HEK293T (cell line): ENCODE results near the gene S100A16.

ENCODE experiments used
- CTCF ChIA-PET: fragments of 350-600 bp; formaldehyde crosslinking; extraction: SDS; loops from one replicate; lab custom pipeline; 2021; ENCODE audit warnings: antibody characterized with exemption, inconsistent platforms; lab: Yijun Ruan, JAX
- POLR2A ChIA-PET: fragments of 350-600 bp; formaldehyde crosslinking; extraction: SDS; loops from one replicate; lab custom pipeline; 2020; ENCODE audit warnings: antibody characterized with exemption, inconsistent platforms; lab: Yijun Ruan, JAX
- DNase-seq: peaks from one replicate; pipeline ENCODE4 v3.0.0; 2012; ENCODE audit warnings: mixed read lengths; ENCODE audit errors: extremely low spot score
- ARNT ChIP-seq: fragments of 450-650 bp; IDR thresholded peaks from 2 replicates; pipeline ENCODE4 v1.6.1; 2017; ENCODE audit warnings: mild to moderate bottlenecking
- BHLHE40 ChIP-seq: fragments of 450-650 bp; IDR thresholded peaks from 2 replicates; pipeline ENCODE4 v1.6.1; 2016; ENCODE audit warnings: mild to moderate bottlenecking, moderate library complexity, borderline replicate concordance
- CTBP1 ChIP-seq: fragments of 450-650 bp; IDR thresholded peaks from 2 replicates; pipeline ENCODE4 v1.6.1; 2016; ENCODE audit warnings: borderline replicate concordance
- ELF4 ChIP-seq: fragments of 450-650 bp; IDR thresholded peaks from 2 replicates; pipeline ENCODE4 v1.6.1; 2017; ENCODE audit warnings: antibody characterized with exemption
- FOXA1 ChIP-seq: fragments of 450-650 bp; IDR thresholded peaks from 2 replicates; pipeline ENCODE4 v1.6.1; 2016; ENCODE audit warnings: mild to moderate bottlenecking
- FOXK2 ChIP-seq: fragments of 450-650 bp; IDR thresholded peaks from 2 replicates; pipeline ENCODE4 v1.6.1; 2016; ENCODE audit warnings: mild to moderate bottlenecking
- FOXM1 ChIP-seq: fragments of 450-650 bp; IDR thresholded peaks from 2 replicates; pipeline ENCODE4 v1.6.1; 2017; ENCODE audit warnings: mild to moderate bottlenecking, borderline replicate concordance
- HDGF ChIP-seq: fragments of 450-650 bp; IDR thresholded peaks from 2 replicates; pipeline ENCODE4 v1.6.1; 2017; ENCODE audit warnings: antibody characterized with exemption, borderline replicate concordance
- L3MBTL2 ChIP-seq: fragments of 450-650 bp; conservative IDR thresholded peaks from 2 replicates; pipeline ENCODE4 v1.6.1; 2016; ENCODE audit warnings: mild to moderate bottlenecking
- LEF1 ChIP-seq: fragments of 450-650 bp; IDR thresholded peaks from 2 replicates; pipeline ENCODE4 v1.6.1; 2017; ENCODE audit warnings: mild to moderate bottlenecking, borderline replicate concordance
- NFRKB ChIP-seq: fragments of 450-650 bp; IDR thresholded peaks from 2 replicates; pipeline ENCODE4 v1.6.1; 2016; ENCODE audit warnings: mild to moderate bottlenecking, moderate library complexity
- SP1 ChIP-seq: fragments of 450-650 bp; IDR thresholded peaks from 2 replicates; pipeline ENCODE4 v1.6.1; 2017
- SUZ12 ChIP-seq: fragments of 450-650 bp; IDR thresholded peaks from 2 replicates; pipeline ENCODE4 v1.6.1; 2016; ENCODE audit warnings: mild to moderate bottlenecking
- TARDBP ChIP-seq: fragments of 450-650 bp; IDR thresholded peaks from 2 replicates; pipeline ENCODE4 v1.6.1; 2016
- ZNF384 ChIP-seq: fragments of 450-650 bp; IDR thresholded peaks from 2 replicates; pipeline ENCODE4 v1.6.1; 2016
- TF ChIP-seq, protein P1 (sequence below): fragments of 450-650 bp; IDR thresholded peaks from 2 replicates; pipeline ENCODE4 v1.6.1; 2016

Gene S100A16

GRCh38 chr1:153615406-153615805, 2.5 kb upstream of the S100A16 start:
- CTCF ChIA-PET = interaction anchor here (0.6 to 2.8 kb wide), 2 partner anchors 12 to 182 kb away, joined by 3 to 27 read pairs; partner anchors contain the start of genes S100A1 and S100A13
- no peak for DNase-seq
- POLR2A ChIA-PET = interaction anchor here (1.0 to 6.3 kb wide), 3 partner anchors 12 to 19 kb away, joined by 3 to 72 read pairs (median 28); partner anchors contain the start of genes CHTOP, S100A1 and S100A13
- no peak for TF ChIP-seq CTBP1
- TF ChIP-seq, protein P1, sequence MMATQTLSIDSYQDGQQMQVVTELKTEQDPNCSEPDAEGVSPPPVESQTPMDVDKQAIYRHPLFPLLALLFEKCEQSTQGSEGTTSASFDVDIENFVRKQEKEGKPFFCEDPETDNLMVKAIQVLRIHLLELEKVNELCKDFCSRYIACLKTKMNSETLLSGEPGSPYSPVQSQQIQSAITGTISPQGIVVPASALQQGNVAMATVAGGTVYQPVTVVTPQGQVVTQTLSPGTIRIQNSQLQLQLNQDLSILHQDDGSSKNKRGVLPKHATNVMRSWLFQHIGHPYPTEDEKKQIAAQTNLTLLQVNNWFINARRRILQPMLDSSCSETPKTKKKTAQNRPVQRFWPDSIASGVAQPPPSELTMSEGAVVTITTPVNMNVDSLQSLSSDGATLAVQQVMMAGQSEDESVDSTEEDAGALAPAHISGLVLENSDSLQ = no peak
- no peak for TF ChIP-seq TARDBP
- TF ChIP-seq NFRKB = no peak
- TF ChIP-seq SUZ12 = no peak
- no peak for TF ChIP-seq SP1
- no peak for TF ChIP-seq FOXK2
- TF ChIP-seq LEF1 = no peak
- TF ChIP-seq ZNF384 = no peak

GRCh38 chr1:153614906-153615305, 2.0 kb upstream of the S100A16 start:
- ChIA-PET CTCF (interaction anchor here (0.6 to 2.8 kb wide), 2 partner anchors 13 to 182 kb away, joined by 3 to 27 read pairs; partner anchors contain the start of genes S100A1 and S100A13), POLR2A (interaction anchor here (0.9 to 6.3 kb wide), 3 partner anchors 9 to 19 kb away, joined by 4 to 72 read pairs (median 28); partner anchors contain the start of genes CHTOP, S100A1 and S100A13)

GRCh38 chr1:153614189-153614900, 1.4 kb upstream of the S100A16 start:
- CTCF ChIA-PET = interaction anchor here (0.6 to 2.8 kb wide), 2 partner anchors 13 to 181 kb away, joined by 3 to 27 read pairs; partner anchors contain the start of genes S100A1 and S100A13
- DNase-seq = no peak
- POLR2A ChIA-PET = interaction anchor here (0.9 to 6.3 kb wide), 3 partner anchors 9 to 20 kb away, joined by 4 to 72 read pairs (median 28); partner anchors contain the start of genes CHTOP, S100A1 and S100A13
- TF ChIP-seq ARNT (no peak), TARDBP (no peak), NFRKB (no peak), SUZ12 (no peak), ZNF384 (no peak), FOXA1 (no peak), BHLHE40 (no peak), SP1 (no peak), ELF4 (no peak), HDGF (no peak), L3MBTL2 (no peak), CTBP1 (no peak), FOXK2 (no peak), FOXM1 (no peak), LEF1 (no peak)
- TF ChIP-seq, protein P1 = no peak

More at GRCh38 chr1:153614906-153615305, 2.0 kb upstream of the S100A16 start:
- TF ChIP-seq FOXM1 (no peak), HDGF (no peak), BHLHE40 (no peak), ELF4 (no peak), L3MBTL2 (no peak)
- TF ChIP-seq, protein P1 = no peak
- DNase-seq = no peak

GRCh38 chr1:153613406-153613805, 469 bp upstream of the S100A16 start:
- CTCF ChIA-PET = interaction anchor here (1.0 kb wide), 1 partner anchor 103 kb away, joined by 3 read pairs; no protein-coding TSS in a partner anchor
- no peak for DNase-seq
- no peak for TF ChIP-seq CTBP1
- TF ChIP-seq BHLHE40 = no peak
- TF ChIP-seq, protein P1 = no peak
- TF ChIP-seq NFRKB = no peak
- TF ChIP-seq SP1 = no peak
- no peak for TF ChIP-seq FOXA1
- TF ChIP-seq ELF4 = no peak
- no peak for TF ChIP-seq SUZ12
- TF ChIP-seq ARNT = no peak
- TF ChIP-seq HDGF = no peak
- no peak for TF ChIP-seq L3MBTL2
- no peak for TF ChIP-seq TARDBP
- no peak for TF ChIP-seq LEF1
- TF ChIP-seq FOXM1 = no peak
- no peak for TF ChIP-seq FOXK2
- no peak for TF ChIP-seq ZNF384
- POLR2A ChIA-PET = interaction anchor here (1.9 to 6.3 kb wide), 3 partner anchors 14 to 21 kb away, joined by 25 to 72 read pairs (median 31); partner anchors contain the start of genes CHTOP, S100A1 and S100A13

- POLR2A ChIA-PET = interaction anchor here (1.9 to 3.7 kb wide), 2 partner anchors 15 to 22 kb away, joined by 25 to 31 read pairs; partner anchors contain the start of genes CHTOP, S100A1 and S100A13
- CTCF ChIA-PET = interaction anchor here (1.0 to 1.5 kb wide), 2 partner anchors 15 to 102 kb away, joined by 3 to 14 read pairs; partner anchors contain the start of gene S100A13
Measured at GRCh38 chr1:153612111-153612754, 704 bp downstream of the S100A16 start.

More at GRCh38 chr1:153612111-153612754, 704 bp downstream of the S100A16 start:
- no peak for DNase-seq
- TF ChIP-seq SUZ12 (no peak), ELF4 (no peak), ARNT (no peak), CTBP1 (no peak), ZNF384 (no peak), LEF1 (no peak), FOXA1 (no peak)
- TF ChIP-seq, protein P1 = no peak
